ENCODE data around the gene ZNG1F. TPM values are rescaled to one million over a fixed set of nuclear protein-coding genes. Genes with fewer than 3 reads are reported as not detected.
"Not testable (repeated sequence)": the region's sequence is repeated elsewhere in the genome, so short reads cannot be mapped to it uniquely, and the experiment has no call there.

Gene ZNG1F
- total and polyA plus RNA-seq, 3 experiments from 2014 or later: 1.9 to 11.5 (median 7.9) TPM

DNA sequence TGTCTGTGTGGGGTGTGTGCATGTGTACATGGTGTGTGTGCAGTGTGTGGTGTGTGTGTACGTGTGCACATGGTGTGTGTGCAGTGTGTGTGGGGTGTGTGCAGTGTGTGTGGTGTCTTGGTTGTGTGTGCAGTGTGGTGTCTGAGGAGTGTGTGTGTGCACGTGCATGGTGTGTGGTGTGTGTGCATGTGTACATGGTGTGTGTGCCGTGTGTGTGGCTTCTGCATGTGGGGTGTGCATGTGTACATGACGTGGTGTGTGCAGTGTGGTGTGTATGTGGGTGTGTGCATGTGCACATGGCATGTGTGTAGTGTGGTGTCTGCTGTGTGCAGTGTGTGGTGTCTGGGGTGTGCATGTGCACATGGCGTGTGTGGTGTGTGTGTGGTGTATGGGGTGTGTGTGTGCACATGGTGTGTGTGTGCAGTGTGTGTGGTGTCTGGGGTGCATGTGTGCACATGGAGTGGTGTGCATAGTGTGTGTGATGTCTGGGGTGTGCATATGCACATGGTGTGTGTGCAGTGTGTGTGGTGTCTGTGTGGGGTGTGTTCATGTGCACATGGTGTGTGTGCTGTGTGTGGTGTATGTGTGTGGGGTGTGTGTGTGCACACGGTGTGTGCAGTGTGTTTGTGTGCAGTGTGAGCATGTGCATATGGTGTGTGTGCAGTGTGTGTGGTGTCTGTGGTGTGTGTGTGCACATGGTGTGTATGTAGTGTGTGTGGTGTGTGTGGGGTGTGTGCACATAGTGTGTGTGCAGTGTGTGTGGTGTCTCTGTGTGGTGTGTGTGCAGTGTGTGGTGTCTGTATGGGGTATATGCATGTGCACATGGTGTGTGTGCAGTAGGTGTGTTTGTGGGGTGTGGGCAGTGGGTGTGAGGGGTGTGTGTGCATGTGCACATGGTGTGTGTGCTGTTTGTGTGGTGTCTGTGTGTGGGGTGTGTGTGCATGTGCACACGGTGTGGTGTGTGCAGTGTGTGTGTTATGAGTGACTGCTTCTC is 40.6 kb upstream of the ZNG1F start:
- H3K4me1 ChIP-seq (ENCODE audit: insufficient read depth, low read length): no peaks in the 10 kb centered on the region
- Mint-ChIP-seq H3K4me3 (no peak overlapping the region), H3K27ac (no peak overlapping the region), H3K36me3 (no peaks in the 10 kb centered on the region), H3K4me1 (peaks cover 4 to 8% (median 6%) of the 10 kb centered on the region in 3 donors), H3K9me3 (peaks cover 0 to 7% (median 0%) of the 10 kb centered on the region in 5 donors), H3K27me3 (peaks cover 0 to under 1% of the 10 kb centered on the region in 2 donors)
- no peak overlapping the region for H3K4me3 ChIP-seq (ENCODE audit: low read length)
- H3K36me3 ChIP-seq (ENCODE audit: insufficient read depth, low read length): no peaks in the 10 kb centered on the region
- no peak overlapping the region for H3K27ac ChIP-seq (ENCODE audit: low read depth, low read length)
- H3K9me3 ChIP-seq (ENCODE audit: low read length): no peaks in the 10 kb centered on the region
- ChIA-PET POLR2A (no interaction called here), CTCF (no interaction called here)
- no peak for DNase-seq
- no peaks in the 10 kb centered on the region for H3K27me3 ChIP-seq (ENCODE audit: insufficient read depth, low read length, poor library complexity, severe bottlenecking)

- H3K36me3 Mint-ChIP-seq; CTCF ChIA-PET; H3K4me1 Mint-ChIP-seq; H3K27ac Mint-ChIP-seq; H3K4me3 Mint-ChIP-seq; H3K4me3 ChIP-seq (ENCODE audit: low read length); H3K36me3 ChIP-seq (ENCODE audit: insufficient read depth, low read length); H3K27ac ChIP-seq (ENCODE audit: low read depth, low read length); H3K27me3 ChIP-seq (ENCODE audit: insufficient read depth, low read length, poor library complexity, severe bottlenecking); H3K9me3 Mint-ChIP-seq; H3K27me3 Mint-ChIP-seq; POLR2A ChIA-PET; H3K9me3 ChIP-seq (ENCODE audit: low read length); H3K4me1 ChIP-seq (ENCODE audit: insufficient read depth, low read length); DNase-seq: not testable (repeated sequence)
Measured at GRCh38 chr9:41219831-41220230, 30.7 kb upstream of the ZNG1F start.

DNA sequence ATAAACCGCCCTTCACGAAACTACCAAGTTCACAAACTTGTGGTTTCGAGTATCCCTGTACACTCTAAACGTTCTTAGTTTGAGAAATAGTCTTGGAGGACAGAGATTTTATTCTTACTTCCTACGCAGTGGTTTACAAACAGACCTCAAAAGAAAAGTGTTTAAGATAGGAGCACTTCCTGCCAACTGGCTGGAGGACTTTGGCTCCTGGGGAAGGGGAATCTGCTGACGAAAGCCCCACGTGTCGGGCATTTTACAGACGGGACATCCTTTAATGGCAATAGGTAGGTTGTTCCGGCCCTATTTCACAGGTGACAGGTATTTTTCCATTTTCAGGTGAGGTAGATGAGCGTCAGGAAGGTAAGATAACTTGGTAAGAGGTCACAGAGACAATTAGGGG is 678 bp downstream of the ZNG1F start:
- H3K9me3 ChIP-seq (ENCODE audit: low read length); H3K4me3 Mint-ChIP-seq; H3K36me3 Mint-ChIP-seq; H3K4me1 Mint-ChIP-seq; H3K27me3 Mint-ChIP-seq; DNase-seq; H3K9me3 Mint-ChIP-seq; H3K36me3 ChIP-seq (ENCODE audit: insufficient read depth, low read length); H3K27ac ChIP-seq (ENCODE audit: low read depth, low read length); H3K4me1 ChIP-seq (ENCODE audit: insufficient read depth, low read length); POLR2A ChIA-PET; CTCF ChIA-PET; H3K4me3 ChIP-seq (ENCODE audit: low read length); H3K27ac Mint-ChIP-seq; H3K27me3 ChIP-seq (ENCODE audit: insufficient read depth, low read length, poor library complexity, severe bottlenecking): not testable (repeated sequence)

- H3K36me3 ChIP-seq (ENCODE audit: insufficient read depth, low read length); H3K4me1 Mint-ChIP-seq; H3K9me3 Mint-ChIP-seq; H3K4me3 ChIP-seq (ENCODE audit: low read length); H3K4me1 ChIP-seq (ENCODE audit: insufficient read depth, low read length); H3K4me3 Mint-ChIP-seq; POLR2A ChIA-PET; DNase-seq; H3K36me3 Mint-ChIP-seq; H3K27me3 ChIP-seq (ENCODE audit: insufficient read depth, low read length, poor library complexity, severe bottlenecking); H3K27ac Mint-ChIP-seq; H3K27me3 Mint-ChIP-seq; CTCF ChIA-PET; H3K9me3 ChIP-seq (ENCODE audit: low read length); H3K27ac ChIP-seq (ENCODE audit: low read depth, low read length): not testable (repeated sequence)
Measured at GRCh38 chr9:41174994-41175393, 14.1 kb downstream of the ZNG1F start.

DNA sequence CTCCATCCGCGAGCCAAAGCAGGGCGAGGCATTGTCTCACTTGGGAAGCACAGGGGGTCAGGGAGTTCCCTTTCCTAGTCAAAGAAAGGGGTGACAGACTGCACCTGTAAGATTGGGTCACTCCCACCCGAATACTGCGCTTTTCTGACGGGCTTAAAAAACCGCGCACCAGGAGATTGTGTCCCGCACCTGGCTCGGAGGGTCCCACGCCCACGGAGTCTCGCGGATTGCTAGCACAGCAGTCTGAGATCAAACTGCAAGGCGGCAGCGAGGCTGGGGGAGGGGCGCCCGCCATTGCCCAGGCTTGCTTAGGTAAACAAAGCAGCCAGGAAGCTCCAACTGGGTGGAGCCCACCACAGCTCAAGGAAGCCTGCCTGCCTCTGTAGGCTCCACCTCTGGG is 39.0 kb downstream of the ZNG1F start:
- H3K27ac ChIP-seq (ENCODE audit: low read depth, low read length); H3K36me3 ChIP-seq (ENCODE audit: insufficient read depth, low read length); H3K4me1 ChIP-seq (ENCODE audit: insufficient read depth, low read length); DNase-seq; H3K27ac Mint-ChIP-seq; H3K9me3 Mint-ChIP-seq; POLR2A ChIA-PET; H3K4me3 ChIP-seq (ENCODE audit: low read length); H3K9me3 ChIP-seq (ENCODE audit: low read length); H3K4me1 Mint-ChIP-seq; H3K27me3 ChIP-seq (ENCODE audit: insufficient read depth, low read length, poor library complexity, severe bottlenecking); CTCF ChIA-PET; H3K4me3 Mint-ChIP-seq; H3K36me3 Mint-ChIP-seq; H3K27me3 Mint-ChIP-seq: not testable (repeated sequence)

DNA sequence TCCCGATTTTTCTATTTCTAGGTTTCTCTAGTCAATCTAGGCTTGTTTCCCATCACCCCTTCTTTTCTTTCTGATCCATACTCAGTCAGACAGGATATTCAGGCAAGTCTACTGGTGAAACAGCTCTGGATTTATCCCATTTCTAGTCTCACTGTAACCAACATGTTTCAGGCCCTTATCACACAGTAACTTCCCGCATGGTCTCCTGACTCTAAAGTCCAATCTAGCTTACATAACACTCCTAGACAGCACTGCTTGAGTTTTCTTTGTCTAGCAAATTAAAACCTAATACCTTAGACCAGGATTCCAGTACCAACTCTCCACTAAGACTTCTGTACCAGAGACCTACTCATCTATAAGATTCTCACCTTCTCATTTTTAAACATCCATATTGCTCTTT is 47.2 kb downstream of the ZNG1F start:
- H3K27ac Mint-ChIP-seq, CTCF ChIA-PET: not testable (repeated sequence)

GRCh38 chr9:41128581-41128980 is 60.5 kb downstream of the ZNG1F start, which contains the start of gene FOXD4L6:
Gene FOXD4L6, minus strand, starts transcription at chr9:41128681. Its CDS starts 298 bp downstream, at chr9:41128383.
- H3K36me3 ChIP-seq (ENCODE audit: insufficient read depth, low read length); H3K4me3 ChIP-seq (ENCODE audit: low read length); H3K4me3 Mint-ChIP-seq; H3K36me3 Mint-ChIP-seq; POLR2A ChIA-PET; H3K27ac Mint-ChIP-seq; H3K27me3 Mint-ChIP-seq; H3K9me3 Mint-ChIP-seq; DNase-seq; H3K9me3 ChIP-seq (ENCODE audit: low read length); H3K4me1 ChIP-seq (ENCODE audit: insufficient read depth, low read length); H3K27ac ChIP-seq (ENCODE audit: low read depth, low read length); CTCF ChIA-PET; H3K4me1 Mint-ChIP-seq; H3K27me3 ChIP-seq (ENCODE audit: insufficient read depth, low read length, poor library complexity, severe bottlenecking): not testable (repeated sequence)

More for the DNA sequence above, 47.2 kb downstream of the ZNG1F start:
- H3K27ac ChIP-seq (ENCODE audit: low read depth, low read length); DNase-seq; POLR2A ChIA-PET; H3K36me3 ChIP-seq (ENCODE audit: insufficient read depth, low read length); H3K27me3 Mint-ChIP-seq; H3K9me3 Mint-ChIP-seq; H3K27me3 ChIP-seq (ENCODE audit: insufficient read depth, low read length, poor library complexity, severe bottlenecking); H3K36me3 Mint-ChIP-seq; H3K9me3 ChIP-seq (ENCODE audit: low read length); H3K4me1 Mint-ChIP-seq; H3K4me3 ChIP-seq (ENCODE audit: low read length); H3K4me1 ChIP-seq (ENCODE audit: insufficient read depth, low read length); H3K4me3 Mint-ChIP-seq: not testable (repeated sequence)

DNA sequence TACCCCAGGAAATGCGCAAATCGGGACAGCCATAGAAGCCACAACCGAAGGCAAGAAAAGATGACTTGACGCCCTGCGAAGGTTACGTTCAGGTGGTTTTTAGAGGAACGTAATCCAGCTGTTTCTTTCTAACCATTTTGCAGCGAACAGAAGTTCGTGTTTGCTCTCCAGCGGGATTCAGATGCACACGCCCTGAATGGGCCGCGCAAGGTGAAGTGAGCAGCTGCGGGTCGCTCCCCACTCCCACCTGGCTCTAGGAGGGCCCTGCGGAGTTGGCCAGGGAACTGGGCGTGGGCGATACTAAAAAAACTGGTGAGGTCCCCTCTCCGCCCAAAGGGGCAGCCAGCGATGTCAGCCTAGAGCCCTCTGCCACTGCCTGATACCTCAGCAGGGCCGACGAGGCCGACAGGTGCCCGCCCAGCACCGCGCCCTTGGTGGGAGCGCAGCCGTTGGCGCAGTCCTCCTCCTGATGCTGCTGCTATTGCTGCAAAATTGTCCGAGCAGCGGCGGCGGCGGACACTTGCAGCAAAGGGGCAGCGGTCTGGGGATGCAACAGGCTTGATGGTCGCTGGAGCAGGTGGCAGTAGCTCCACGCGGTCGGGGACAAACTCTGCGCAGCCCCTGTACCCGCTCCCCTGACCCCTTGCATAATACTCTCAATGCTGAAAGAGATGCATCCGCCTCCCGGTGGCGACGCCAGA is 62.2 kb downstream of the ZNG1F start:
- H3K4me1 Mint-ChIP-seq; H3K27me3 Mint-ChIP-seq; CTCF ChIA-PET; H3K27me3 ChIP-seq (ENCODE audit: insufficient read depth, low read length, poor library complexity, severe bottlenecking); H3K9me3 ChIP-seq (ENCODE audit: low read length); H3K27ac ChIP-seq (ENCODE audit: low read depth, low read length); H3K36me3 Mint-ChIP-seq; H3K9me3 Mint-ChIP-seq; H3K36me3 ChIP-seq (ENCODE audit: insufficient read depth, low read length); H3K4me3 ChIP-seq (ENCODE audit: low read length); H3K4me3 Mint-ChIP-seq; DNase-seq; H3K27ac Mint-ChIP-seq; H3K4me1 ChIP-seq (ENCODE audit: insufficient read depth, low read length); POLR2A ChIA-PET: not testable (repeated sequence)
